KOPT-K1 (cell line): ENCODE data around the gene BCAS3.

Experiments used
- H3K27ac ChIP-seq: fragments of 200-600 bp; sonication (generic); 2 replicates; pipeline ENCODE4 v1.5.1; 2016; ENCODE audit warnings: antibody characterized with exemption, mild to moderate bottlenecking, low read depth, low read length; ENCODE audit not compliant: poor library complexity, severe bottlenecking
- H3K36me3 ChIP-seq: fragments of 200-600 bp; sonication (generic); 2 replicates; pipeline ENCODE4 v1.5.1; 2017; ENCODE audit warnings: antibody characterized with exemption, mild to moderate bottlenecking, low read length, moderate library complexity; ENCODE audit not compliant: insufficient read depth
- H3K9me3 ChIP-seq: fragments of 200-600 bp; sonication (generic); 2 replicates; pipeline ENCODE4 v1.5.1; 2017; ENCODE audit warnings: antibody characterized with exemption, low read length, mild to moderate bottlenecking; ENCODE audit not compliant: insufficient read depth, poor library complexity, severe bottlenecking

Gene BCAS3

DNA sequence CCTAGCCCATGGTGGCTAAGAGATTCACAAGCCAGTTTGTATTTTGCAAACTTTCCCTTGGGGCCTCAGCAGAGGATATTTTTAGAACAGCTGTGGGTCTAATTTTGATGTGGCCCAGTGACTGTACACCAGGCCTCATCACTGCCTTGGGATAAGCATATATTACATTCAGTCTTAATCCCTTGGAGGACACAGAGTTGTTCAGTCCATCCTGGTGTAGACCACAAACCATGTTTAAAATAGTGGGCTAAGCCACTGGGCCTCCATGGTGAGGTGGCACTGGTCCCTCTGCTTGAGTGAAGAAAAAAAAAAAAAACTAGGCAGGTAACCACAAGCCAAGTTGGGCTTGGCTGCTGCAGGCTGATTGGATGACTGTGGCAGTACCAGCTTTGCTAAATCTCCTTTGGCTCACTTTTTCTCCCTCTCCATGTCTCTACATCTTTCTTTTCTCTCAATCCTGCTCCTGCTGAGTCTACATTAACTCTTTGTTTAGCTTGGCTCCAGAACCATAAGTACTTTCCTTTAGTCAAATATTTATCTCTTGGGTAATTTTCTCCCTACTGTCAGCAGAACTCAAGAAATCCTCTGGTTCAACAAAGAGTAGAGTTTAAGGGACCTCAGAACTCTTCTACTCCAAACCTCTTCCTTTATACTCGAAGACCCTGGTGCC is 602.0 kb downstream of the BCAS3 start:
- Histone ChIP-seq H3K27ac (no peak overlapping the region), H3K9me3 (no peaks in the 10 kb centered on the region), H3K36me3 (no peaks in the 10 kb centered on the region)

DNA sequence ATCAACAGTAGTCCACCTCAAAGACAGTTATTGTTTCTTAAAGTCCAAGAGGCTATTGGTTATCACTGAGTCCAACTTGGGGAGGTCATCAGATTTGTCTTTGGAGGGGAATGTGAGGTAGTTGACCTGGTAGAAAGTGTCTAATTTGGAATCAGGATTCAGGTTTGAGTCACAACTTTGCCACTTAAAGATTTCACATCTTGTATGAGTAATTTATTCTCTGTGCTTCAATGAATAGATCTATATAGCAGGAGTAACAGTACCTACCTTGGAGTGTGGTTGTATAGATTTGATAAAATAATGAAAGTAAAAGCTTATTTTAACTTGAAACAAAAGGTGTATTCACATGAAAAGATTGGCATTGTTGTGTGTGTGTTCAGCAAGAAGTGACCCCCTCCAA is 602.7 kb downstream of the BCAS3 start:
- Histone ChIP-seq H3K9me3 (no peaks in the 10 kb centered on the region), H3K27ac (no peak overlapping the region), H3K36me3 (no peaks in the 10 kb centered on the region)

DNA sequence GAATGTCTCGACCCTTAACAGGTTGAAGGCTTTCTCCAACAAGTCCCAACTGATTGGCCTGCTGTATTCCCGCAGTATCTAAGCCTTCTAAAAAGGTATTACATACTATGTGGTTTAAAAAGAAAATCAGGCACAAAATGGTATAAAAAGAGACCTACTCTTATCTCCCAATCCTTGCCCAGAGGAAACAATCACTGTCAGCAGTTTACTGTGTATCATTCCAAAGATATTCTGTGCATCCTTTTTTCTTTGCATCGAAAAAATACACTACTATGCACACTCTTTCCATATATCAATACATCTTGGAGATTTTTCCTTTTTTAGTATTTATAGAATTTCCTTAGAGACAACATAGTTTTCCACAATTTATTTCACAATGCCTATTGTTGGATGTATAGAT is 603.2 kb downstream of the BCAS3 start:
- H3K27ac ChIP-seq = no peak overlapping the region
- H3K9me3 ChIP-seq = no peaks in the 10 kb centered on the region
- no peaks in the 10 kb centered on the region for H3K36me3 ChIP-seq

DNA sequence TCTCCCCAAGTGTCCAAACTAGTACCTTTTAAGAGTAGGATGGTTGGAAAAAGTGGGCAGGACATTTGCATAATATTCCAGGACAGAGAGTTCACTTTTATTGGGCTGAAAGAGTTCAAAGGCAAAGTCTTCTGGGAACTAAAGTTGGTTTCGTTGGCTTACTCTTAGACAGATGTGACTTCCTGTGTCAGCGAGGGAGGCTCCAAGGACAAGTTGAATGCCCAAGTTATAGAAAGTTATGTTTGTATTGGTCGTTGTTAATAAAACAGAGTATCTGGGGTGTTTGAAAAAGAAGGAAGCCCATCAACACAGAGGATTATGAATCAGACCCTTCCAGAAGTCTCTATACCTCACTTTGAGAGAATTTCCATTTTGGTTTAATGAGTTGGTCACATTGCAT is 604.7 kb downstream of the BCAS3 start:
- no peaks in the 10 kb centered on the region for H3K9me3 ChIP-seq
- H3K36me3 ChIP-seq = no peaks in the 10 kb centered on the region

DNA sequence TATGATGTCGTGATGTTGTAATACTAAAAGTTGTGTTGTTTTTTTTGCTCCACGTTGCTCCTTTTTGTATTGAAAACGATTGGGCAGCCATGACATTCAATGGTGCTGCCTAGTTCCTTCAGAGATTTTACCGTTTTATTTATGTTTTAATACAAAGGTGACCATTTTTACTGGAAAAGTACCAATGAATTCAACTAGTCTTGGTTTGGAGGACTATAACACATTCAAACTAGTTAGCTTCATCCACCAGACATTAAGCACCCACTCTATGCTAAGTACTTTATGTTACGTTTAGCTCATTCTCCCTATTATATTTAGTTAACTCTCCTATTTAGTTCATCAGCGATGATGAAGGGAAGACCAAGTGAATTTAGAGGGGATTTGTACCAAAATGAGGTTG is 605.4 kb downstream of the BCAS3 start:
- Histone ChIP-seq H3K9me3 (no peaks in the 10 kb centered on the region), H3K27ac (no peak overlapping the region), H3K36me3 (no peaks in the 10 kb centered on the region)

More for the DNA sequence above, 604.7 kb downstream of the BCAS3 start:
- H3K27ac ChIP-seq = no peak overlapping the region

DNA sequence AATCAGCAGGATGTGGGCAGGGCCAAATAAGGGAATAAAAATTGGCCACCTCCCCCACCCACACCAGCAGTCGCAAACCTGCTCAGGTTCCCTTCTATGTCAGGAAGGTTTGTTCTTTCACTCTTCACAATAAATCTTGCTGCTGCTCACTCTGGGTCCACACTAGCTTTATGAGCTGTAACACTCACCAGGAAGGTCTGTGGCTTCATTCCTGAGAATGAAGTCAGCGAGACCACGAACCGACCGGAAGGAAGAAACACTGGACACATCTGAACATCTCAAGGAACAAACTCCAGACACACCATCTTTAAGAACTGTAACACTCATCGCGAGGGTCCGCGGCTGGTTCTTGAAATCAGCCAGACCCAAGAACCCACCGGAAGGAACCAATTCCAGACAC is 606.5 kb downstream of the BCAS3 start:
- H3K27ac ChIP-seq = no peak overlapping the region

DNA sequence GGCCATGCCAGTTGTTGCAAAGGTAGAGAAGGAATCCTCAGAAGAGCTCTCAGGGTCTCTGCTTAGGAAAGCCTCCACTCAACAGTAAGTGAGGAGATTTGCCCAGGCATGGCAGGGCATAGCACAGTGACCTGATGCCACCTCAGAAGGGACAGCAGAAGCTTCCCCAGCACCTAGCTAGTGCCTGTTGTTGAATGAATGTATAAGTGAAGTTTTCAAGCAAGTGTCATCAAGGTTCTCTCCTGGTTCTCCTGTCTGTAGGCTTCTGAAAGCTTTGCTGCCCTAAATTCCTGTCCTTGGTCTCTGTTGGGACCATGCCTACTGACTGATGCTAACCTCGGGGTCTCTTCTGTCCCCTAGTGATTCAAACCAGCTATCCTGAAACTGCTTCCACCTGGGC is 607.1 kb downstream of the BCAS3 start:
- Histone ChIP-seq H3K27ac (no peak overlapping the region), H3K9me3 (no peaks in the 10 kb centered on the region), H3K36me3 (no peaks in the 10 kb centered on the region)

More for the DNA sequence above, 606.5 kb downstream of the BCAS3 start:
- no peaks in the 10 kb centered on the region for H3K9me3 ChIP-seq
- no peaks in the 10 kb centered on the region for H3K36me3 ChIP-seq

DNA sequence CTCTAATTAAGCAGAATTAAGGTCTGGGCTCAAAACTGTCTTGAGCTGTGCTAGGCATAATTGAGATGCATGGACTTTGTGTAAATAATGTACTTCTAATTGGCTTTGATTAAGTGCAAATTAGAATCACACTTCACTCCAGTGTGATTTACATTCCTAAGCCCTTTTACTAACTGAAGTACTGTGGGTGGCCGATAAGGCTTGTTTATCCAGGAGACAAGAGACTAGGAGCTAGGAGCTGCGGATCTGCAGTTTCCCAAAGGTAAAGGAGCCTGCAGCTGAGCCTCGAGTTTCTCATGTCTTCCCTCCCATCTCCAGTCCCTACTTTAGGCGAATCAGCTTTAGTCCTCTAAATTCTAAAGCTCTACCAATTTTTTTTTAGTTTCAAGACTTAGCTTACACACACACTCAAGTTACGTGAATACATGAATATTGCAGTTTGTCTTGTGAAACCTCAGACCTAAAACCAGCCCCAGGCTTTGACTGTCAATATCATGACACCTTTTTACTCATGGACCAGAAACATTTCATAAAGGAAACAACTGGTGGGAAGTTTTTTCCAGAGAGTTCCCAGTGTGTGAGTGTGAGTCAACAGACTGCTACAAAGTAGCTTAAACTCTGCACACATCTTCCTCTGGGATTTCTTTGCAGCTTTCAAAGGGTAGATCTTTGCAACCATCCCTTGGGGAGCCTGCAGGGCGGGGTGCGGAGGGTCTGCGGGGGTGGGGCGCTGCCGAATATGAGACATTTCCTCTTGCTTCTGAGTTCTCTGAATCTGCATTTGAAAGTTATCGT is 608.1 kb downstream of the BCAS3 start:
- Histone ChIP-seq H3K36me3 (no peaks in the 10 kb centered on the region), H3K27ac (no peak overlapping the region), H3K9me3 (no peaks in the 10 kb centered on the region)

DNA sequence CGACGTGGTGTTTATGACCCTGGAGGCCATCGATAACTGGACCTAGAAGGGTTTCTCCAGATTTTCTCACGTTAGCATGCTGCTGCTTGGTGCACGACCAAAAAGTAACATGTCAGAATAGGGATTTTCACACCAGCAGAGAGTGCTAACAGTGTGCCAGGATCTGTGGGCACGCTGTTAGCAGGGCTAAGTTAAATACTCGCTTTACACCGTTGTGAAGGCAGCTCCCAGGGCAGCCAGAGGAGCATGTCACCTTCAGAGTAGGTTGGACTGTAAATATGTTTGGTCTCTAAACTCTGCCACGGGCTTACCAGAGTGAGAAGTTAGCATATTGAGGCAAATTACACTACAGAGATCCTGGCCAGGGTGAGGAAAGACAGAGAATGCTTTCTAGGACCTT is 608.8 kb downstream of the BCAS3 start:
- H3K9me3 ChIP-seq = no peaks in the 10 kb centered on the region
- no peak overlapping the region for H3K27ac ChIP-seq
- H3K36me3 ChIP-seq = no peaks in the 10 kb centered on the region

DNA sequence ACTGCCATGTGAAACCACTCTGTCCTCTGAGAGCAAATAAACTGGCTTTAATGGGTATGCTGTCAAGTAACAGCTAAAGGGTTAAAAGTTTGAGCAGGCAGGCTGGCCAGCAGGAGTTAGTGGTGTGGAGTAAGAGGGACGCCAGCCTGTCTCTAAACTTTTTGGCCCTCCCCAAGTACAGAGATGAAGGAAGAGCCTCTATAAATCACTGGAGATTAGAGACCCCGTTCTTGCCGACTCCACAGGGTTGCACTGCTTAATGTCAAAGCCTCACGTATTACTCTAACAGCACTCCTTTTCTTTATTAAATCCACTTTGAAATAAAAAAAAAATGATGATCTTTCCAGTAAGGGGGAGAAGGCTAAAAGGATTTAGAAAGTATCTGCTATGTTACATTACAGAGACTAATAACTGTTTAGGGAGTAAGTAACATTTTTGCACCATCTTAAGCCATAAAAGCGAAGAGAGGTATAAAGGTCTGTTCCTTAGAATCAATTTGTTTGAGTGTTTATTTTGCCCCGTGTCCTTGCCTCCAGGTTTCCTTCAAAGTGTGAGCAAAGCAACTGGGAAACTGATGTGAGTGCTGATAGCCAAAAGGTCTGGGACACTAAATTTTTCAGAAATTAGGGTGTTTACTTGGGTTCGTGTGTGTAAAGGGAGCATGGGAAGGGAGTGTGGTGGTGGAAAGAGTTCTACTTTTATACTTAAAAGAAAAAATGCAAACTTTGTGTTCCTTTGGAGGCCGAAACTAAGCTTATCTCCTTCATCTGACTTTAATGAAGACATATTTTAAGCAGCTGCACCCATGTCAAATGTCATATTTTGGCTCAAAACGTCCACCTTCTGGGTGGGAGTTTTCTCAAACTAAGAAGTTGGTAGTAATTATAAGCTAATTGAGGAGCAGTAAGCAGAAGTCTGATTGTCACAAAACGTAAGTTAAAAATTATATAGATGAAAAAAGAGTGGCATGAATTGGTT is 612.0 kb downstream of the BCAS3 start:
- H3K9me3 ChIP-seq = no peaks in the 10 kb centered on the region
- H3K27ac ChIP-seq = no peak overlapping the region
- no peaks in the 10 kb centered on the region for H3K36me3 ChIP-seq

DNA sequence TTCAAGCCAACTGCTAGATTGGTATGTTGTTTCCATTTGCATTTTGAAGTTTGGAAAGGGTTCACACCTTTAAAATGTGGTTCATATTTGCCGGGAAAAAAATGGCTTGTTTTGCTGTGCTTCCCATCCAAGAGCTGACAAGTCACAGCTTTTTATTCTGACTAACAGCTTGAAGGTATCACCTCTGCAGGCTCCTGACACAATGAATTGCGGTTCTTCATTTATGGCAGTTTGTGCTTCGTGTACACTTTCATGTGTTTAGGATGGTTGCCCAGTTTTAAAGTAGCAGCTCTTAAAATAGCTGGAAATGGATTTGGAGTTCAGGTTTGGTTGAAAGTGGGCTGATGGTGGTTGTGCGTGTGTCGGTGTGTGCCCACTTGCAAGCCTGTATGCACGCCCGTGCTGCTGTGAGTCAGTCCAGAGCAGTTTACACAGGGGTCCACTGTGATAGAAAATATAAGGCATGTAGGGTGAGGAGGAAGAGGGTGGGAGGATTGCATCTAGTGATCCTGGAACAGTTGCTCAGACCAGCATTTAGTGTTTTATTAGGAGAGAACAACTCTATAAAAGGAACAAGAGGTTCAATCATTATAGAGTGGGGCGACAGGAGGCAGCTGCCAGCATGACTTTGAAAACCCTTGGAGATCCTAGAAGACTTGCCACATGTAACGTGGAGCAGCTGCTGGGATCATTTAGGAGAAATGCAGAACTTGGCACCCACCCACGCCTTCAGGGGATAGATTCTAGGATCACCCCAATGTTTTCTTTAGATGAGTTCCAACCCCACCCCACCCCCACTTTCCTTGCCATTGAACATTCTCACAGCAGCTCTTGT is 614.0 kb downstream of the BCAS3 start:
- Histone ChIP-seq H3K27ac (no peak overlapping the region), H3K36me3 (no peaks in the 10 kb centered on the region), H3K9me3 (no peaks in the 10 kb centered on the region)

DNA sequence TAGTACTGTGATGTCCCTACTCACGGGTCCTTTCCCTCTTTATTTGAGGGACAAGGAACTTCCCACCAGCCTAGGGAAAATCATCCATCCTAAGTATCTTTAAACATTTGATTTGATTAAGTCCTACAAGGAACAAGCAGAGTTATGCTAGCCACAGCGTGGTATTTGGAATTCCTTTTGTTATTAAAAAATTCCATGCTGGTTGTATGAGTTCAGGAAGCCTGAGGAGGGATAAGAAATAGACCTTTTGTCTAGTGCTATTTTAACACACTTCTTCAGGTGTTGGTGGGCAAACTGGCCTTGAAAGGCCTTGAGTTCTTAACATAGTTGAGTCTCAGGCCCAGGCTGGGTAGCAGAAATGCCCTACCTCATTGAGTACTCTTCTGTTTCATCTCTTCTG is 616.6 kb downstream of the BCAS3 start:
- no peaks in the 10 kb centered on the region for H3K9me3 ChIP-seq
- no peak overlapping the region for H3K27ac ChIP-seq

DNA sequence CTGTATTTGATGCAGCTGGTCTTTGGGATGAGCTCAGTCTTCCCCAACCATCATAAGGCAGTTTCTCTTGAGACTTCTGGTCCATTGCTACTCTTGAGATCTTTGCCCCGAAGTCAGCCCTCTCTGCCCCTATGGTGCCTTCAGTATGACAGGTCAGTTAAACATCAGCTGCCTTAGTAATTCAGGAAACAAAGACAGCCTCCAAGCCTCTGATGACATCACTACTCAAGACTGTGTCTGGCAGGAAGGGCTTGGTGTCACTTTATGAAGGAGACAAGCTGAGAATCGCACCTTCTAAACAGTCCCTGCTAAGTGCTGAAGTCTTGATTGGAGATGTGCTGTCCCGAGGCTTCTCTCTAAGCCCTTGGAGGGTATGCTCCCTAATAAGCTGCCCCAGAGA is 617.1 kb downstream of the BCAS3 start:
- H3K36me3 ChIP-seq = no peaks in the 10 kb centered on the region
- H3K9me3 ChIP-seq = no peaks in the 10 kb centered on the region
- H3K27ac ChIP-seq = no peak overlapping the region

More for the DNA sequence above, 616.6 kb downstream of the BCAS3 start:
- H3K36me3 ChIP-seq = no peaks in the 10 kb centered on the region

DNA sequence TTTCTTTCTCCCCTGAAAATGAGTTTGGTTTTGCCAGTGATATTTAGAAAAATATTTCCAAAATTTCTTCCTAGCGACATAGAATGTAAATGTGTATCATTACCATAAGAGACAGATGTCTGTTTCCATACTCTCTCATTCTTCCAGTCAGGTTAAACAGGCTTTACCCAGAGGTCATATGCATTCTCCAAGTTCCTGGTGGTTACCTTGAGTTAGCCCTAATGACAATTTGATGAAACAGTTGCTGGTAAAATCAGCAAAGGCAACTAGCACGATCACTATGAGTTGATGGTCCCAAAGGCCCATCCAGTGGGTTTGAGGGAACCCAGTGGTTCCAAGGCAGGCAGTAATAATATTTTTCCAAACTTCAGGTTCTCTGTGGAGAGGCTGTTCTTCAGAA is 618.4 kb downstream of the BCAS3 start:
- Histone ChIP-seq H3K9me3 (no peaks in the 10 kb centered on the region), H3K36me3 (no peaks in the 10 kb centered on the region), H3K27ac (no peak overlapping the region)
